Limb (tissue), 2 donors: ENCODE results near the gene SLC9A8.

Experiments
- DNase-seq, 2 donors: peaks; one replicate each; pipeline ENCODE4 v3.0.0-alpha.2; 2016; ENCODE audit errors: extremely low spot score in 2 of 2

The SLC9A8 gene

GRCh38 chr20:49874696-49875095 is 62.1 kb downstream of the SLC9A8 start:
- DNase-seq, result no peak

- no peak for DNase-seq
These were observed 64.8 kb downstream of the SLC9A8 start for GRCh38 chr20:49877386-49877921.

GRCh38 chr20:49878977-49879376 is 66.3 kb downstream of the SLC9A8 start:
- DNase-seq, result no peak

GRCh38 chr20:49880177-49880576 is 67.5 kb downstream of the SLC9A8 start:
- DNase-seq, result no peak

- no peak for DNase-seq
These were observed 68.3 kb downstream of the SLC9A8 start for GRCh38 chr20:49880724-49881445.

- DNase-seq, result no peak
These were observed 69.7 kb downstream of the SLC9A8 start for GRCh38 chr20:49882171-49882970.

GRCh38 chr20:49883246-49883802 is 70.7 kb downstream of the SLC9A8 start:
- no peak for DNase-seq

- no peak for DNase-seq
These were observed 73.1 kb downstream of the SLC9A8 start for GRCh38 chr20:49885558-49886332.

- no peak for DNase-seq
These were observed 74.1 kb downstream of the SLC9A8 start for GRCh38 chr20:49886571-49887213.

- no peak for DNase-seq
These were observed 74.9 kb downstream of the SLC9A8 start for GRCh38 chr20:49887251-49888211.

- DNase-seq, result peak; percentile 55 to 83
These were observed 75.8 kb downstream of the SLC9A8 start for GRCh38 chr20:49888212-49889000.

- no peak for DNase-seq
These were observed 76.6 kb downstream of the SLC9A8 start for GRCh38 chr20:49889001-49889934.

GRCh38 chr20:49889935-49890333 is 77.3 kb downstream of the SLC9A8 start:
- DNase-seq, result no peak

GRCh38 chr20:49890471-49891361 is 78.1 kb downstream of the SLC9A8 start:
- peak in 1 of 2 donors; percentile 70 for DNase-seq

GRCh38 chr20:49891476-49892110 is 79.0 kb downstream of the SLC9A8 start:
- DNase-seq, result no peak

- no peak for DNase-seq
These were observed 79.6 kb downstream of the SLC9A8 start for GRCh38 chr20:49892260-49892659.
